Stimulated activated CD8-positive, alpha-beta memory T cell treated with anti-CD3 and anti-CD28 coated beads, Interleukin-7, amount 100 ng/mL, for 4 hours (primary cell): ENCODE measurements around the gene RELCH.

Source experiments
- DNase-seq, 2 donors: peaks; one replicate each; pipeline ENCODE4 v3.0.0-alpha.2; 2020; ENCODE audit warnings: low read depth in 2 of 2

Gene RELCH

DNA sequence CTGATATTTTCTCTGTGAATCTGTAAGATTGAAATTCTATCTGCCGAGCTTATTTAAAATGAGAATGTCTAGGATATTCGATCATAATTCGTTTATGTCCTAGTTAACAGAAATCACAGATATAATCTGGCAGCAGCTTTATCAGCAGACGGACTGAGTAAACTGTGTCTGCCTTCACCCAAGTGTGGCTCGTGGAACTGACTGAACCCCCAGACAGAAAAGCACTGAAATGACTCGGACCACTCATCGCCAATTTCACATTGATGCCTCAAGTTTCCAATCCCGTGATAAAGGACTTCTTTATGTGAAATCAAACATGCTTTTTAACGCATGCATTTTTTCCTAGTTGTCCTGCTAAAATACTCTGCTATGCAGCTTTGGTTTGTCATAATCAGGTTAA is 153.9 kb downstream of the RELCH start:
- no peak for DNase-seq

DNA sequence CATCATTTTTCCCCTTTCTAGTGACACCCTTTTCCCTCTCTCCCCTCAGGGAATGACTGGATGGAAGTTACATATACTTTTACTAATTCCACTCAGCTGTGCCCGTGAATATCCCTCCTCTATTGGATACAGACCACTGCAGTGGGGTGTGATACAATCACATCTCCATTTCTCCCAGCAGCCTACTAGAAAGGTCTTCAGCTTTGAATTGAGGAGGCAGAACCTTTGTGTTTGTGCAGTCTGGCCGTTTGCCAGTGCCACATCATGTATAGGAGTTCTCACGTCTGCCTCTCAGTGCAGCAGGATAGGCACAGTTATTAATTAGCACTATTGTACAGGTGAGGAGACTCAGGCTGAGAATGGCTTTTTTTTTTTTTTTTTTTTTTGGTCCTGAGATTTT is 154.4 kb downstream of the RELCH start:
- no peak for DNase-seq

DNA sequence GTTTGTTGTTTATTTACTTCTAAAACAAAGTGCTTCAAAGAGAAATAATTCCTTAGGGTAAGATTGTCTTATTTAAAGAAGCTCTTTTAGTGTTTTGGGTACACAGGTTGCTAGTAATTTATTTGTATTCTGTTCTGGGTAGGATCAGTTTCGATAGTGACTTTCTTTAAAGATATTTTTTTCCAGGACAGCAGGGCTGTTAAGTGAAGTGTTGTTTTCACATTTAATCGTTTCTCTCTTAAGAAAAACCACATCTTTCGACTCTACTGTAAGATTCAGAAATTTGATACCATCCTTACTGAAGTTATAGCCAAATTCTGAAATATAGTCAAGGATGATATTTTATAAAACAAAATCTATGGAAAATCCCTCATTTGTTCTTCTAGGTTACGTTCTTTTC is 155.8 kb downstream of the RELCH start:
- no peak for DNase-seq

DNA sequence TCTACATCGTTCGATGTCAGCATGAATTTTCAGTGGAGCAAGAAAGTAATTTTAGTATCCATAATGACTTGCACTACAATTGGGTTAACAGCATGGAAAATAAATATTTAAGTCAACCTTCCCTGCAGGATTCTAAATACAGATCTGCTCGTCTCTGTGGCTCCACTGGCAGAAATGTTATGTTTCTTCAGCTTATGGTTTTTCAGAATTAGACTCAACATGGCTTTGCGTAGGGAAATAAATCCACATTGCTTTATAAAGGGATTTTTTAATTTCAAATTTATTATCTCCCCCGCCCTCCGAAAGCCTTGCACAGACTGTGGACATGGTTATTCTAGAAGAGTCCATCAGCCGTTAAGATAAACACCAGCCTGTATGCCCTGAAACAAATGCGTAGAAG is 156.3 kb downstream of the RELCH start:
- DNase-seq: no peak

DNA sequence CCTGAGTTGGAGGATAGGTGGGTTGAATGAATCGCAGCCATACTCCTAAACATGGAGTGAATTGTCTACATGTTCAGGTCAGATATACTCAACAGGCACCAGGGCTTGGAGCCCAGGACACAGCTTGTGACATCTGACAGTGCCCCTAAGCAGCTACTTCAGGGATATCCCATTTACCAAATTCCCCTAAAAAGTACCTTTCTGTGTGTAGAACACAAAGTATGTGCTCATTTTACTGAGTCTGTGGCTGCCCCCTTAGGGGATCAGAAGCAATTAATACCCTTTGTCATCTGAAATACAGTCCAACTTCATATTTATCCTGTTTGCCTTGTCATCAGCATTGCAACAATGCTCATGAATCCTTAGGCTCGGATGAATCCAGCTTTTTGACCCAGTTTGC is 158.9 kb downstream of the RELCH start:
- DNase-seq: no peak

DNA sequence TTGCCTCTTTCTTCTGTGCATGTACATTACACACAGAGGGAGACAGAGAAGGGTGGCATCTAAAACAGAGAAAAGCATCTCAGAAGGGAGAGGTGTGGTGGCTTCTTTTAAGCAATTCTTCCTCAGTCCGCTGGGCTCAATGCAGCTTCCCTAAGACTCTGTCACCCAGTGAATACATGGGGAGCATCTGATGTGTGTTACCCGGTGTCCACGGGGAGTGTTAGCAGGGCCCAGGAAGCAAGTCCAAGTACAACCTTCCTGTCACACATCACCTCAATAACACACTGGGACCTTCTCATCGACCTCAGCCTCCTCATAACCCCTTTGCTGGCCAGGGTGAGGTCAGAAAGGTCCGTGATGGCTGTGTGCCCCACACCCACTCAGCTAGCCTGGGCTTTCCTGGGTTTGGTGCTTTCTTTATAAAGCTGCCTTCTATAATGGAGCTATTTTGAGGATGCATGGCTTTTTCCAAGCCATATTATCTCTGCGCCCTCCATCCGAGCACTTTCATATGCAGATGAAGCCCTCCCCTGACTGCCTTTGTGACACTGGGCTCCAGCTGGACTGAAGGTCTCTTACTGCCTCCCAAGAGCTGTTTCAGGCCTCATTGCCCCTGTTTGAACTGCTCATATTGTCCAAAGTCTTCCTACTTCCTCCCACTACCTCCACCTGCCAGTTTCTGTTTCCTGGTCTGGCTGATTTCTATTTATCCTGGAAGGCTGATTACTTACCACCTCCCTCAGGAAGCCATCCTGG is 159.5 kb downstream of the RELCH start:
- DNase-seq: no peak

DNA sequence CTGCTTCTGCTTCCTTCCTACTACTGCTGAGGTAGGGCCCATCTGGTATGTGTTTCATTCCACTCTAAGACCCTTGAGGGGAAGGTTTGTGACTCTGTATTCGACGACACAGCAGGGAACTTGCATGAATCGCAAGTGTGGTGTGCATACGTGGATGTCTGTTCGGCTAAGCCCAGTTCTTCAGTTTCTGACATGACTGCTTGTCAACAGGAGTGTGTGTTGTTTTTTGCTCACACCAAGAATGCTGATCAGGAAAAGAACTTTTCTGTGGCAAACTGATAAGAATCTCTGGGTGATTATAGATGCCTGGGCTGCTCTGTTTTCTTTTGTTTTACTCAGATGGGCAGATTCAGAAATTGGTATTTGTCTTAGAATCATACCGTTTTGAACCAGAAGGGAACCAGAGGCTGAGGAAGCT is 160.0 kb downstream of the RELCH start:
- DNase-seq: no peak

DNA sequence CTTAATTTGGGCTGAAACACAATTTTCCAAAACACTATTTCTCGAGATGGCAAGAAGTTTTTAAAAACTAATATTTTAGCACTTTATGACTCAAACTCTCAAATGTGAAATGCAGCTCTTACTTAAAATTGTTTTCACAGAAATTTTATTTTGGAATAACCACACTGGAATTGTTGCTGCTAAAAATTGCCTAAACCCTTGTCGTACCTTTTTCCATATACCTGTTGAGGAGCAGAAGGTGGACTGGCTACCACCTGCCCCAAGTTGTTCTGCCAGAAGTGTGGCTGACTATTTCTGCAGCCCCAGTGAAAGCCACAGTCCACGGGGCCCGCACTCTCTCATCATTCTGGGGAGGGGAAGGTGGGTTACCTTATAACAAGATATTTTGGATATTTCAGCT is 161.4 kb downstream of the RELCH start:
- no peak for DNase-seq

DNA sequence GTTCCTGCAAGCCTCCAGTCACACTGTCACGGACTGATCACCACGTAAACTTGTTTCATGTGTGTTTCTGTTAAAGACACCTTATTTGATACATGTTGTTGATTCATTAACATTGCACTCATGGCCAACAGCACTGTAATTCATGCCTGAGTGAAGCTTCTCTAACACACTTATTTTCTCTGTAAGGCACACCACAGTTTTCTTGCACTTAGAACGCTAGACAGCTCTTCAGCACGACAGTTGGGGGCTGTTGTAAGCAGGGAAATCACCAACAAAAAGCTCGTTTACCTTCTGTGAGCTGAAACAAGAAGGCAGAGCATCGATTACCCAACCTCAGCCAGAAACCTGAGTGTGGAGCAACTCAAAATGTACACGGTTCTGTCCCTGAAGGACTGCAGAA is 166.1 kb downstream of the RELCH start:
- no peak for DNase-seq

DNA sequence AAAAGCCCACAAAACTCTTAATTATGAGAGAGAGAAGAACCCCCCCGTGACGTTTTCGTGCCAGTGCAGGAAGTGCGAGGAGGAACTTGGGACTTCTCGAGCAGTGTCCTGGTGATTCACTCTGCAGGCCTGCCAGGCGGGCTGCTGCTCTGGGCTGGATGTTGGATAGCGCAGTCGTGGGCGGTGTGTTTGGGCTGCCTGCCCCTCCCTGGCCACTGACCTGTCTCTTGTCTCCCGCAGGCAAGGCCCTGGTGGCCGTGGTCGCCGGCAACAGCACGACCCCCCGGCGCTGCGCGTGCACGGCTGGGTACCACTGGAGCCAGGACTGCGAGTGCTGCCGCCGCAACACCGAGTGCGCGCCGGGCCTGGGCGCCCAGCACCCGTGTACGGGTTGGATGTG is 167.1 kb downstream of the RELCH start:
- DNase-seq: no peak

DNA sequence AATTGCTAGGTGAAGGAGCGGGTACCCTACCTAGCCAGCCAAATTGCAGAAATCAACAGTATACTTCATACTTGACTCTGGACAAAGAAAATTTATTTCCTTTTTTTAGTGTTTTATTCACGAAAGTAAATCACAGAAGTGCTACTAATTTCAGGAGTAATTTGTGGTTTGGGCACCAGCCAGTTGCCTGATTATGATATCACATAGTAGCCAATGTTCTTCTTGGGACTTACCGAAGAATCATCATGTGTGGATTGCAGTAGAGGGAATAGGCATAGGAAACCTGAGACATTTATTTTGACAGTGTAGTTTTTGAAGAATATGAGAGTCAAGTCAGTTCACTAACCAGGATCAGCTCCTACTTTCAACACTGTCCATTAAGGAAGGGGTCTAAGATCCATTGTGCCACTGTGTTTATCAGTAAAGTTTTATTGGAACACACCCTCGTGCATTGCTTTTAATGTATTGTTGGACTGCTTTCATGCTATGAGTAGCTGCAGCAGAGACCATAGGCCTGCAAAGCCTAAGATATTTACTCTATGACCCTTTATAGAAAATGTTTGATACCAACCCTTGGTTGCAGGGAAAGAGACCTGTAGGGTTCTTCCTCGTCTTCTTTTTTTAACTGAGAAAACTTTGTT is 170.1 kb downstream of the RELCH start:
- no peak for DNase-seq
